Upper lobe of left lung (tissue), 6 donors: ENCODE data around the gene TOM1L2. TPM values are rescaled to one million over a fixed set of nuclear protein-coding genes. Genes with fewer than 3 reads are reported as not detected.

ENCODE experiments used
- ATAC-seq, 2 donors: fragments of 200-7000 bp; cut with Tn5 transposase; one replicate each; pipeline ENCODE4 v1.9.1; 2022; ENCODE audit warnings: mild to moderate bottlenecking in 2 of 2, moderate library complexity in 2 of 2; ENCODE audit not compliant: low FRiP score in 2 of 2
- DNase-seq, 2 donors: peaks; one replicate each; pipeline ENCODE4 v3.0.0-alpha.2; 2019 to 2020
- H3K27ac ChIP-seq, 4 donors: fragments of 200-600 bp; sonication (generic); one replicate each; pipeline ENCODE4 v1.5.1; 2016 to 2019
- H3K27me3 ChIP-seq, 4 donors: fragments of 200-600 bp; sonication (generic); one replicate each; pipeline ENCODE4 v1.5.1; 2017 to 2019
- H3K36me3 ChIP-seq, 4 donors: fragments of 200-600 bp; sonication (generic); one replicate each; pipeline ENCODE4 v1.5.1; 2016 to 2019
- H3K4me1 ChIP-seq, 4 donors: fragments of 200-600 bp; sonication (generic); one replicate each; pipeline ENCODE4 v1.5.1; 2018 to 2019
- H3K4me3 ChIP-seq, 4 donors: fragments of 200-600 bp; sonication (generic); one replicate each; pipeline ENCODE4 v1.5.1; 2017 to 2019; ENCODE audit warnings: mild to moderate bottlenecking in 2 of 4, moderate library complexity in 1 of 4
- H3K9me3 ChIP-seq, 4 donors: fragments of 200-600 bp; sonication (generic); one replicate each; pipeline ENCODE4 v1.5.1; 2018 to 2019
- CTCF ChIP-seq, 6 experiments: fragments of 450-650 bp in 4 of 6; fragments of 200-600 bp in 2 of 6; sonication (generic) in 2 of 6; IDR thresholded peaks; one replicate each; pipeline ENCODE4 v1.5.1; 2016 to 2019; ENCODE audit warnings: antibody characterized with exemption in 6 of 6
- EP300 ChIP-seq, 4 donors: sonication (generic); formaldehyde crosslinking; IDR thresholded peaks; one replicate each; pipeline ENCODE4 v1.5.1; 2017; ENCODE audit warnings: antibody characterized with exemption in 4 of 4, control low read depth in 2 of 4
- POLR2A ChIP-seq, 4 donors: fragments of 450-650 bp; IDR thresholded peaks; one replicate each; pipeline ENCODE4 v1.5.1; 2016 to 2017; ENCODE audit warnings: antibody characterized with exemption in 4 of 4, mild to moderate bottlenecking in 2 of 4
- POLR2AphosphoS5 ChIP-seq, 2 donors: sonication (generic); formaldehyde crosslinking; IDR thresholded peaks; one replicate each; pipeline ENCODE4 v1.5.1; 2017; ENCODE audit warnings: antibody characterized with exemption in 2 of 2
- WGBS, 2 donors: methylation state at CpG; one replicate each; pipeline ENCODE4 v1.1.5; 2017 to 2018; 5-methylcytosine and 5-hydroxymethylcytosine counted together
- total RNA-seq, 6 donors: library from RNA; depleted of rRNA in 4 of 6; stranded (reverse); fragments of >200 nt in 4 of 6; gene quantifications; one replicate each; pipeline versions ENCODE4 v1.1.0 to v1.2.1, GENCODE V29; 2016 to 2021
- donor health status: DM: no; HTN: no; CAD: no; lungs with moderate emphysema.
- donor health status: DM: no; HTN: yes; CAD: no; lungs with severe emphysema.

TOM1L2 gene
- total RNA-seq, 6 donors from 2014 or later, result 54.2 to 134 (median 72.9) TPM

GRCh38 chr17:17944743-17945142 is 27.5 kb downstream of the TOM1L2 start:
- no peak overlapping the region for H3K4me3 ChIP-seq
- H3K9me3 ChIP-seq, result no peaks in the 10 kb centered on the region
- WGBS, 2 donors, result 96 to 98% methylated on average over 11 of the region's 11 CpGs
- no peak overlapping the region for H3K27ac ChIP-seq
- no peaks in the 10 kb centered on the region for H3K36me3 ChIP-seq
- no peaks in the 10 kb centered on the region for H3K27me3 ChIP-seq
- TF ChIP-seq EP300 (IDR thresholded peaks at IDR 0.05) (no peak), CTCF (IDR thresholded peaks at IDR 0.05) (no peak), POLR2AphosphoS5 (IDR thresholded peaks at IDR 0.05) (no peak), POLR2A (IDR thresholded peaks at IDR 0.05) (no peak)
- H3K4me1 ChIP-seq, result peaks cover 29 to 58% (median 39%) of the 10 kb centered on the region in 4 donors
- DNase-seq, result no peak
- ATAC-seq, result no peak

GRCh38 chr17:17944242-17944641 is 28.0 kb downstream of the TOM1L2 start:
- no peak for TF ChIP-seq CTCF (IDR thresholded peaks at IDR 0.05)
- TF ChIP-seq EP300 (IDR thresholded peaks at IDR 0.05), result no peak
- TF ChIP-seq POLR2AphosphoS5 (IDR thresholded peaks at IDR 0.05), result no peak
- TF ChIP-seq POLR2A (IDR thresholded peaks at IDR 0.05), result no peak
- WGBS, 2 donors, result 87 to 90% methylated on average over 7 of the region's 7 CpGs
- DNase-seq (no peak), ATAC-seq (no peak)
- Histone ChIP-seq H3K9me3 (no peaks in the 10 kb centered on the region), H3K36me3 (no peaks in the 10 kb centered on the region), H3K4me3 (no peak overlapping the region), H3K4me1 (peaks cover 29 to 56% (median 39%) of the 10 kb centered on the region in 4 donors), H3K27me3 (no peaks in the 10 kb centered on the region), H3K27ac (peak overlapping the region in 3 of 4 donors; percentile 55 to 78 (median 70))

GRCh38 chr17:17943281-17943984 is 28.8 kb downstream of the TOM1L2 start:
- H3K27ac ChIP-seq, result peak overlapping the region; percentile 25 to 78 (median 62)
- no peak for ATAC-seq
- TF ChIP-seq CTCF (IDR thresholded peaks at IDR 0.05), result no peak
- no peak for TF ChIP-seq EP300 (IDR thresholded peaks at IDR 0.05)
- no peak for TF ChIP-seq POLR2AphosphoS5 (IDR thresholded peaks at IDR 0.05)
- no peak for TF ChIP-seq POLR2A (IDR thresholded peaks at IDR 0.05)
- DNase-seq, result no peak
- WGBS, 2 donors, result 55 to 61% methylated on average over 3 of the region's 3 CpGs
- peaks cover 29 to 51% (median 38%) of the 10 kb centered on the region in 4 donors for H3K4me1 ChIP-seq
- no peaks in the 10 kb centered on the region for H3K27me3 ChIP-seq
- H3K4me3 ChIP-seq, result no peak overlapping the region
- no peaks in the 10 kb centered on the region for H3K9me3 ChIP-seq
- no peaks in the 10 kb centered on the region for H3K36me3 ChIP-seq

GRCh38 chr17:17942846-17943245 is 29.4 kb downstream of the TOM1L2 start:
- DNase-seq, result no peak
- Histone ChIP-seq H3K4me3 (no peak overlapping the region), H3K27ac (peak overlapping the region; percentile 25 to 78 (median 62)), H3K27me3 (no peaks in the 10 kb centered on the region), H3K4me1 (peaks cover 33 to 51% (median 36%) of the 10 kb centered on the region in 4 donors), H3K36me3 (no peaks in the 10 kb centered on the region), H3K9me3 (no peaks in the 10 kb centered on the region)
- ATAC-seq, result peak in 1 of 2 donors; percentile 74
- TF ChIP-seq EP300 (IDR thresholded peaks at IDR 0.05) (no peak), POLR2AphosphoS5 (IDR thresholded peaks at IDR 0.05) (no peak)

GRCh38 chr17:17941015-17941414 is 31.2 kb downstream of the TOM1L2 start:
- no peak for TF ChIP-seq EP300 (IDR thresholded peaks at IDR 0.05)
- TF ChIP-seq POLR2A (IDR thresholded peaks at IDR 0.05), result no peak
- no peak for TF ChIP-seq CTCF (IDR thresholded peaks at IDR 0.05)
- TF ChIP-seq POLR2AphosphoS5 (IDR thresholded peaks at IDR 0.05), result no peak
- ATAC-seq, result no peak
- no peaks in the 10 kb centered on the region for H3K27me3 ChIP-seq
- H3K4me3 ChIP-seq, result no peak overlapping the region
- H3K4me1 ChIP-seq, result peaks cover 37 to 66% (median 41%) of the 10 kb centered on the region in 4 donors
- DNase-seq, result no peak
- H3K9me3 ChIP-seq, result no peaks in the 10 kb centered on the region
- 43 to 53% methylated on average over 5 of the region's 5 CpGs for WGBS, 2 donors
- H3K27ac ChIP-seq, result peak overlapping the region in 3 of 4 donors; percentile 53 to 61 (median 55)
- no peaks in the 10 kb centered on the region for H3K36me3 ChIP-seq
